Limb (tissue), 2 donors: Measurements from ENCODE around the gene EP400.
"Not testable (repeated sequence)": the region's sequence is repeated elsewhere in the genome, so short reads cannot be mapped to it uniquely, and the experiment has no call there.

ENCODE experiments used
- DNase-seq, 2 donors: peaks; one replicate each; pipeline ENCODE4 v3.0.0-alpha.2; 2016; ENCODE audit errors: extremely low spot score in 2 of 2

The EP400 gene

GRCh38 chr12:132065609-132066344, 116.0 kb downstream of the EP400 start:
- no peak for DNase-seq

GRCh38 chr12:132066345-132066685, 116.6 kb downstream of the EP400 start:
- DNase-seq = no peak

- no peak for DNase-seq
These were observed 117.0 kb downstream of the EP400 start for GRCh38 chr12:132066749-132067148.

- DNase-seq = no peak
These were observed 117.4 kb downstream of the EP400 start for GRCh38 chr12:132067182-132067581.

GRCh38 chr12:132068250-132068649, 118.5 kb downstream of the EP400 start:
- DNase-seq = no peak

DNA sequence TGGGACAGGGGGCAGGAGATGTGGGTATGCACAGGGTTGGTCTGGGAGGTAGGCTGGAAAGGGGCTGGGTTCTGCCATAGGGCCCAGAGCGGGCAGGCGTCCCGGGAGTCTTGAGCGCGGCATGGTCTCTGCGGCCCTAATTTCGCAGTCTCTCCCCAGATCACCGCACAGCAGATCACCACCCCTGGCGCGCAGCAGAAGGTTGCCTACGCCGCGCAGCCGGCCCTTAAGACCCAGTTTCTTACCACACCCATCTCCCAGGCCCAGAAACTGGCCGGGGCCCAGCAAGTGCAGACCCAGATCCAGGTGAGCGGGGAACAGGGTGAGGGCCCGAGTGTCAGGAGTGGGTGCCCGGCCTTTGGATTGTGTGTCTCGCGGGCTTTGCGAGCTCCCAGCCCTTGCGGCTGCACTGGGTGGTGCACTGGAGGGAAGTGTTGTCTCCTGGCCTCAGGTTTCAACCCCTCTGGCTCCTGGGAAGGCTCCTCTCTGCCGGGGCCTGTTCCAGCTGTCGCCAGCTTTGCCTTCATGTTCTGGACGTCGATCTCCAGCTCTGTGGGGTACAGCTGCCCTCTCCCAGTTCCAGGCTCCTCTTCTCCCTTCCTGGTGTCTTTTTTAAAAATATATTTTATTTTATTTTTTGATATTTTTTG, 119.7 kb downstream of the EP400 start:
- no peak for DNase-seq

DNA sequence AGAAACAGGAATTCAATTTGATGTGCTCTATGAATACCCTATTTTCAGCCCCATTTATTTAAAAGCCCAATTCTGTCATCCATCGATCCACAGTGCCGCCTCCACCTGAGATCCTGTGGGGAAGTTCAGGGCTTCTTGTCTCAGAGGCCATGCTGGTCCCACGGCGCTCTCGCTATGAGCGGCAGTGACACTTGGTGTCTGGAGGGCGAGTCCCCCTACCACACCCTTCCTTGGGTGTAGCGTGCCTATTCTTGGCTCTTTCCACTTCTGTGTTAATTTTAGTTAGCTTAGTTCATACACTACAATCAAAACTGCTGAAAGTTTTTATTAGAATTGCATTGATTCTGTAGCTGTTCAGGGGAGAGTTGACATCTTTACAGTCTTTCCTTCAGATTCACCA, 120.6 kb downstream of the EP400 start:
- DNase-seq = no peak

DNA sequence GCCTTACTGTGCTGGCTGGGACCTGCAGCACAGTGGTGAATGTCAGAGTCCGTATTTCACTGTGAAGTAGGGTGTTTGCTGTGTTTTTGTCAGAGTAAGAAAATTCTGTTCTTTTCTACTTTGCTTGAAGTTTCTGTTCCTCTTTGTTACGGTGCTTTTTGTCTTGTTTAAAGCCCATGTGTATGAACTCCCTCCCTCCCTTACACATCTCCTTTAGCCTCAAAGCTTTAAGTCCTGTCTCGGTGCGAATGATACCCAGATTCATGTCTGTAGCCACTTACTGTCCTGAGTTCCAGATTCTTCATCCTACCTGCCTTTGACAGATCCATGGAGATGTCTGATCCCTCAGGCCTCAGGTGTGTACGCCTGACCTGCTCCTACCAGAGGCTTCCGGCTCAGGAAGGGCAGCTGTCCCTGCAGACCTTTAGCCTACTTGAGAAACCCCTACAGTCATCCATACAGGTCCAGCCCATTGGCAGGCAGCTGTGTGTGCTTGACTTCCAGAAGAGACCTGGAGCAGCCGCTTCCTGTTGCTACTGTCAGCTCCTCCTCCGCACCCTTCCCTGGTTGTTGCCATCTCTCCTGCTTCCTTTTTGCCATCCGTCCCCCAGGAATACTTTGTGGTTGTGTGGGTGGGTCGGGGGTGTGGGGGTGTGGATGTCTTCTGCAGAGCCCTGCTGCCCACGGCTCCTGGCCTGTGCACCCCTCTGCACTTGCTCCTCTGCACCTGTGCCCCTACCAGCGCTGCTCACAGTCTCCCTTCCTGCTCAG, 121.5 kb downstream of the EP400 start:
- DNase-seq = no peak

DNA sequence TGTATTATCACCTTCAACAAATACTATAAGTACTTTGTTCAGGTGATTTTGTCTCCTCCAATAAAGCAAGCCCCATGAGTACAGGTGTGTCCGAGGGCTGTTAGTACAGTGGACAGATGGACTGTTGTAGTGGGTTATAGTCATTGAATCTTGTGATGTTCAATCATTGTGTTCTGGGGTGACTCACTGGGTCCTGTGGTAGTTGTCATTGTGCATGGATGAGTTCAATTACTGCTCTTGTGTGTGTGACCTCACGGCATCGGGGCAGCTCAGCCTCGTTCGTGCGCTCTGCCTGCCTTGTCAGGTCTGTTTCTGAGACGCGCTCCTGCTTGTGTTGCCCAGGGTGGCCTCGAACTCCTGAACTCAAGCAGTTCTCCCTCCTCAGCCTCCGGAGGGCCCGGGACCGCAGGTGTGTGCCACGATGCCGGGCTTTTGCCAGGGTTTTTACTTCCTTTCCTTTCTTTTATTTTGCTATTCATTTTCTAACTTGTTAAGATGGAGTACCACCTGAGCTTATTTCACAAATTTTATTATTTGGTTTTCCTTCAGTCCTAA, 122.2 kb downstream of the EP400 start:
- DNase-seq = no peak

DNA sequence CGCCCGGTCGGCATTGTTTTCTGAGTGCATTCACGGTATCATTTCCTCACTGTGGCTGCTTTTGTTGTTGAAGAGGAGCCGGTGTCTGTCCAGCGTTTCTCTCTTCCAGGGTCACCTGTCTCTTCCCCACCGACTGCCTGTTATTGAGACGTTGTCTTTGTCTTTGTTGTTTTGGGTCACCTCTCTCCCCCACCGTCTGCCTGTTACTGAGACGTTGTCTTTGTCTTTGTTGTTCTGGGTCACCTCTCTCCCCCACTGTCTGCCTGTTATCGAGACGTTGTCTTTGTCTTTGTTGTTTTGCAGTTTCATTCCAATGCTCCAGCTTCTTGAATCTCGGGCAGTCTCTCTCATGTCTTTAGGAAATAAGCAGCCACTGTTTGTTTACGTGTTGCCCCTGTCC, 124.5 kb downstream of the EP400 start:
- DNase-seq = no peak

GRCh38 chr12:132075026-132075713, 125.4 kb downstream of the EP400 start:
- DNase-seq = no peak

DNA sequence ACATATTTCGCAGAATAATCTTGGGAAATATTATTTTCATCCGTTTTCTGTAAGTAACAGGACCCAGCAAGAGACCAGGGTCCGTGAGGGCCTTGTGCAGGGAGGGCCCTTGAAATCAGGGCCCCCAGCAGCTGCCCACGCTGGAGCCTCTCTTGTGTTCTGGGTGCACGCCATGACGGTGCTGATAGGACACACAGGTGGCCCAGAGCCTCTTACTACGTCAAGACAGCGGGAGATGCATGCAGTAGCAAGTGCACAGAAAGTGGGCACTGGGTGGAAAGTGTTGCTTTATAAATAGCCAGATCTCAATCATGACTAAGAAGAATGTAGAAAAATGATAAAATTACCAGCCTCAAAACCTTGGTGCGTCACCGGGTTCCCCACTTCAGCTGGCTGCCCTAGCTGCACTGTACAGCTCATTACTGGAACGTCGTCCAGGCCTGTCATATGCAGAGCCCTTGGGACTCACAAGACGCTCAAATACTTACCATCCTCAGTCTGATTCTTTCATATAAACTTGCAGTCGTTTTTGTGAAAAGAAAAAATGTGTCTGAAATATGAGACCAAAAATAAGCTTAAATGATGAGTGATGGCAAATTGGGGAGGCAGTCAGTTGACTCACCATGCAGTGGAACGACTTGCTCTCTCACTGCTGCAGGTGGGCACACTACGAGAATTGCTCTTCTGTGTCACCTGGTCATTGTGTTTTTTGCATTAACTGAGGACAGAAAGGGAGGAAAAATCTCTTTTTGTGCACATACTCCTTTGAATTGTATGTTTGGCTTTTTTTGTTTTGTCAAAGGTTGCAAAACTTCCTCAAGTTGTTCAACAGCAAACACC, 126.2 kb downstream of the EP400 start:
- no peak for DNase-seq

- no peak for DNase-seq
These were observed 127.0 kb downstream of the EP400 start for GRCh38 chr12:132076711-132077110.

DNA sequence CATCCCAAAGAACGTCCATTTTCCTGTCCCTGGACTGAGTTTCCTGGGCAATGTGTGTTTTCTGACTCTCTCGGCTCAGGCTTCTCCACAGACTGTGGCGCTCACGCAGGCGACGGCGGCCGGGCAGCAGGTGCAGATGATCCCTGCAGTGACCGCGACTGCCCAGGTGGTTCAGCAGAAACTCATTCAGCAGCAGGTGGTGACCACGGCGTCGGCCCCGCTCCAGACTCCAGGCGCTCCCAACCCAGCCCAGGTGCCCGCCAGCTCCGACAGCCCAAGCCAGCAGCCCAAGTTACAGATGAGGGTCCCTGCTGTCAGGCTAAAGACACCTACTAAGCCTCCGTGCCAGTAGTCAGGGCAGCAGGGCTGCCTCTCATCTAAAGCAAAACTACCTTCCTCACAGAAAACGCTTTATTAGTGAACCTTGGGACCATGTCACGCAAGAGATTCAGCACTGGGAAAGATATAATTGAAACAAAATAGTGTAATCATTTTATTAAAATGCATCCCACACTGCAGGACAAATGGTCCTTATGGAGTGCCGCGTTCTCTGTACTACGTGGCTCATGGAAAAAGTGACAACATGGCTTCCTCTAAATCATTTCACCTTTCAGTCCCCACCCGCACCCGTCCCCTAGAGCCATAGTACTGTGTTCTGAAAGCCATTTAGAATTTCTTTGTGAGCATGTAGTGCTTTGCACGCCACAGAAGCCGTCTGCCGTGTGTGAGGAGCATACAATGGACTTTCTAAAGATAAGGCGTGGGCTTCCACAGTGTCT, 127.8 kb downstream of the EP400 start:
- no peak for DNase-seq

DNA sequence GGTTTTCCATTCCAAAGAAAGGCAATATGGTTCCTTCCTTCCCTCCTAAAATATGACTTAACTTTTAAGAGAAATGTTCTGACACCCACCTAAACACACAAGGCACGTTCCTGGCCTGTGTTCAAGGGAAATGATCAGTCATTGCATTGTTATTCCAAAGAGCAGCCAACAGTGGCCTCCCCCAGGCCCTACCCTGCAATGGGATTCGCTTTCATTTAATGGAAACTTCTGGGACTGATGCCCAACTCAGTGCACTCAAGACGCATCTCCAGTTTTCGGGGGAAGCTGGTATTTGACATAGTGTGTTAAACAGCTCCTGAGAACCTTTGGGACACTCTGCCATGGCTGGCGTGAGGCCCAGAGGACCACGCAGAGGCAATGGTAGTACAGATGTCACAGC, 128.4 kb downstream of the EP400 start:
- DNase-seq = peak; percentile 41 to 54

DNA sequence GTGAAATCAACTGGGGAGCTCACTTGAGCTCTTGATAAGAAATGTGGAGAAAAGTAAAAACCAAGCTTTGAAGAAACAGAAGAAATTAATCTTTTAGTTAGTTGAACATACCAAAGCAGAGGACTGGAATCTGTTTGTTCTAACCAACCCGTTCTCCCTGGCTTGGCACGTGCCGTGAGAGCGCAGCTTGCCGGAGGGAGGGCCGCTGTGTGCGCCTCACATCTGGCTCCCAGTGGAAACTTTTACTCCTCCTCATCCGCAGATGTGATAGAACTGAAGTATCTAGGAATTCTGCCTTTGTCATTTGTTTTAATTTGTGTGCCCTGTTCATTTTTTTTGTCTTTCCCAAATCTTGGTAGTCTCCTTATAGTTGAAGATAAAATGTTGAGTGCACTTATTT, 129.5 kb downstream of the EP400 start:
- no peak for DNase-seq

DNA sequence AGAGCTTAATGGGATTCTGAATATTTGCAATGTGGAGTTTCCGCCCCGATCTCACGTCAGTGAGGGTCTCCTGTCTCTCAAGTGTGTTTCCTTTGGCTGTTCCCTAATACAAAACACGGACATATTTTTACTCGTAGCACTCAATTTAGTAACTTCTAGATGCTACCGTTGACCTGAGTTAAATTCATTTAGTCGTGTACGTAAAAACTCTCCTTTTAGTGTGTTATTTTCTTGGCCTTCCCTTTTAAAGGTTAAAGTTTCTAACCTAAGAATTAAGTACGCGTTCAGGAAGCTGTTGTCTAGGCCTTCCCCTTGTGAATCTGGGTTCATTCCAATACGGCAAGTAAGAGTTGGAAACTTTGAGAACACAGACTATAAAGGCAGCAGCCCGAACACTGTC, 130.0 kb downstream of the EP400 start:
- DNase-seq = no peak

DNA sequence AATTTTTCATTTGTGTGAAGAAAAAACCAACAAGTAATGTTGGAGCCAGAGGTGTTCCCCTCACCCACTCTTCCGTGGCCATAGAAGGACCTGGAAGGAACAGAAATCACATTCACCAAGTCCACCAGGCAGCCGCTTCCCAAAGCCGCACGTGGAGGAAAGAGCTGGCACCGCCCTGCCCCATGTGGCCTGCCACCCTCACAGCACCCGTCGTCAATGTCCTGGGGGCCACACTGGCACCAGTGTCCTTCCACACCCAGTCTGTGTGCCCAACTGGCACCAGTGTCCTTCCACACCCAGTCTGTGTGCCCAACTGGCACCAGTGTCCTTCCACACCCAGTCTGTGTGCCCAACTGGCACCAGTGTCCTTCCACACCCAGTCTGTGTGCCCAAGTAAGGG, 130.8 kb downstream of the EP400 start:
- not testable (repeated sequence) for DNase-seq

DNA sequence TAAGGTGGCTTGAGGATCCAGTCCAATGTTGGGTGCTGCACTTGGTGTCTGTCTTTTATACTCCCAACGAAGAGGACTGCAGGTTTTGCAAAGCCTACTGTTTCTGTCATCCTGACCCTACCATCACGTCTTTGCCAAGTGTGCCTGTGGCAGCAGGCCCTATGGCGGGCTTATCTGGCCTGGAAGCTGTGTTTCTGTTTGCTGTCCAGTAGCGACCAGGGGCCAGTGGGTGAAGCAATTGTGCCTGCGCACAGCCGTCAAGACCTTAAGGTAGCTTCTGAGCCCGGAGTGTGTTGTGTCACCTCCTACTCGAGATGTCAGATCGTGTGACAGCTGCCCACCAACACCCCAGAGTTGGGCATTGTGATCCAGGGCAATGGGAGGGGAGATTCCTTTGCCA, 131.7 kb downstream of the EP400 start:
- no peak for DNase-seq

DNA sequence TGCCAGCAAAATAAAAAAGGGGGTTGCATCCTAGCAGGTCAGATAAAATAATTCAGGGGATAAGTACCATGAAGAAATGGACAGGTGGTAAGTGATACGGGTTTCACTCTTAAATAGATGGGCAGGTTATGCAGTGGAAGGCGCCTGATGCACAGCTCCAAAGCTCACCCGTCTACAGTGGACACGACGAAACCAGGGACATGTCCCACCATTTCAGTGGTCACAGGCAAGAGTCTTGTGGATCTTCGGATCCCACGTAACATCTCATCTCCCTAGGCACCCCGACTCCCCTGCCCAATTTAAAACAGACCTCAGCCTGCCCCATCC, 133.8 kb downstream of the EP400 start:
- DNase-seq = no peak
